SW480 (cell line): ENCODE data around the gene NTRK3.

Source experiments
- DNase-seq: peaks from one replicate; pipeline ENCODE4 v3.0.0-alpha.2; 2016; ENCODE audit warnings: low spot score

Gene NTRK3

DNA sequence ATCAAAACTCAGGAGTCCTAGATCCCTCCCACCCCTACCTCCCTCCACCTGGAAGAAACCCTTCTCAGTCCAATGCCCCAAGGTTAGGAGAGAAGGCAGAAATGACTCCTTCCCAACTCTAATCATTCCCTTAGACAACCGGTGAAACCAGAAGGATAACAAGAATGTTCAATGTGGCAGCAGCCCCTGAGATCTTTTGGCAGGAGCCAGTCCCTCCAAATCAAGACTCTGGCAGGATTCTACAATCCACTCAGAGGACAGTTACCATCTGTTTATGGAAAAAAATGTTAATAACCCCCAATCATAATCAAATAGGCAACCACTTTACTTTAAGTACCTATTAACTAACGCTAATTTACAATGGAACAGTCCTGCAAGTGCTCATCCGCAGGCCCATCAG lies 136.5 kb downstream of the NTRK3 start:
- no peak for DNase-seq

DNA sequence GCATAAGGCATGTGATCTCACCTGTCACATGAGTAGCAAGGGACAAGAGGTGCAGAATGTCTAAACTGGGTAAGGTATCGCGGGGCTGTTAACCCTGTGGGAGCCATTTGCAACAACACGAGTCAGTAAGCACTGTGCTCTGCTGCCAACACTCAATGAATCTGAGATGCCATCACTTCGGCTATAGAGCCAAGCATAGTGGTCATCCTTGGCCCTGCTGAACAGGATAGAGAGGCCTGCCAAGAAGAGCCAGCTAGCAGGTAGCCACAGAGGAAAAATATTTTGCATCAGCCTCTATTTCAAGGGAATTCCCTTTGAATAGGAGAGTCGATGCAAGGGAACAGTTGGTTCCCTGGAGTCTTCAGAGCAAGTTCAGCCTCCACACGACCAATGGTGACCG lies 137.8 kb downstream of the NTRK3 start:
- no peak for DNase-seq

DNA sequence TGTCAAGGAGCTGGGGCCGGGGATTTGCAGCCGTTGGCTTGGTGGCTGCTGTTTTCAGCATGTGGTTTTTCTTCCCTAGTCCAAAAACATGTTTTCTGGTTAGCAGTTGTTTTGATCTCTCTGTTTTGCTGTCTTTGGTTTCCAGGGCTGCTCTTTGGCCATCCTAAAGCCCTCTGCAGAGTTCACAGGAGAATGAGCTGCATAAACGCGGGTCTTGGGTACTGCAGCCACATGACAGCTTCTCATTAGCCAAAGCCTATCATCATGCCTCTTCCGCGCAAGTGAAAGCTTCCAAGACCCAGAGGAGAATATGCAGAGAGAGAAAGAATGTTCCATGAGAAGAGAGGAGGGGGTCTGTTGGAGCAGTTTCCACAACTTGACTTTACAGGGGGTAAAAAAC lies 138.5 kb downstream of the NTRK3 start:
- no peak for DNase-seq

DNA sequence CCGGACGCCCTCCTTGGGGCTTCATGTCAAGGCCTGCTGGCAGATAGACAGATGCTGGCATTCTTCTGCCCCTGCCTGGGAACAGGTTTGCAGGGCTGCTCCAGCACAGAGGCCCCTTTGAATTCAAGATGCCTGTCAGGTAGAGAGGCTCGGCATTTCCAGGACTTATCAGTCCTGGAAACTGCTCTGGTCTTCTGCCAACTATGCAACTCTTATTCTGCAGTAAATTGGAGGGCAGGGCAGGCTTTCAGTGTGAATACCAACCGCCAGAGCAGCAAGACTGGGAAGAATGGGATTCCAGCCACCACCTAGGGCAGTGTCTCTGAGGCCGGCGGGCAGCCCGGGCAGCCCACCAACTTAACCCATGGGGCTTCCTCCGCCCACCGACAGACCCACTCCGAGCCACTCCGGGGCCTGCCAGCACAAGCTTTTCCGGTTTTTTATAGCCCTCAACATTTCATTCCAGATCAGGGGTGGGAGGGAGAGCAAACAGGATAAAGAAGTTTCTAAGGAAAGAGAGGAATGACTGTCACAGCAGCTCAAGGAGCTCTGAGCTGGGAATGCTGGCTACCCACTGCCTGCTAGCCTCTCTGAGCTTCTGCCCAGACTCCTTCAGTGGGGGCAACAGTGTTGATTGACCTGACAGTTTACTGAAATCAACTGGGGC lies 140.9 kb downstream of the NTRK3 start:
- no peak for DNase-seq

DNA sequence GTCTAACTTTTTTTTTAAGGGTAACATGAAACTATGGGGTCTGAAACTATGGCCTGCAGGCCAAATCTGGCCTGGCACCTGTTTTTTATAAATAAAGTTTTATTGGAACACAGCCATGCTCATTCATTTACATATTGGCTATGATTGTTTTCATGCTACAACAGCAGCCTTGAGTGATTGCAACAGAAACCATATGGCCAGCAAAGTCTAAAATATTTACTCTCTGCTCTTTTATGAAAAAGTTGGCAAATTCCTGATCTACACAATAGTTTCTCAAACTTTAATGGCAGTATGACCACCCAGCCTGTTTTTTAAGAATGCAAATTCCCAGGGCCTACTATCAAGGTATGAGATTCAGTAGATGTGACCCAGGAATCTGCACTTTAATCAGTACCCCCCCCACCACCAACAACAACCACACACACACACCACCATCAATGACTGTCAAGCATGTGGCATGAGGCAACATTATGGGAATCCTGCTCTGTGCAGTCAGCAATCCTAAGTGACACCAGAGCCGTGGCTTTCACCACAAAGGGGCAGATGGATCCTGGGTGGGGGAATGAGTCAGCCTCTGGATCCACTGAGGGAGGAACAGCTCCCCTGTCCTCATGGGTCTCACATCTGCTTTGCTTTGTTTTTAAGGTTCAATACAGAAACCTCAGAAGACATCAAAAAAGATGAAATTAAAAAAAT lies 142.8 kb downstream of the NTRK3 start:
- no peak for DNase-seq

DNA sequence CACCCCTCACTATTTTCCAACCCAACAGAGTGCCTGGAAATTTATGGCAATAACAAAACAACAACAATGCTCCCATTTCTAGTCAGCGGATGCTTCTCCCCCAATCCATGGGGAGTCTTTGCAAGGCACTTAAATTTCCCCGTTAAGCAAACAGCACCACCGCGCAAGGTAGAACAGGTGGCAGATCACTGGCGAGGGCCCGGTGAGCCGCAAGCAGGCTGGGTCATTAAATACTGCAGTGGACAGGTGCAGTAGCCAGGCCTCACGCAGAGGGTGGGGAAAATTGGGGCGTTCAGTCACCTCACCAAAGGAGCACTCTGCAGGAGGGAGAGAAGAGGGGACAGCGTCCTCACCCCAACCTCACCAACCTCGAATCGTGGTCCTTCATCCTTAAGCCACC lies 147.5 kb downstream of the NTRK3 start:
- DNase-seq, result no peak

DNA sequence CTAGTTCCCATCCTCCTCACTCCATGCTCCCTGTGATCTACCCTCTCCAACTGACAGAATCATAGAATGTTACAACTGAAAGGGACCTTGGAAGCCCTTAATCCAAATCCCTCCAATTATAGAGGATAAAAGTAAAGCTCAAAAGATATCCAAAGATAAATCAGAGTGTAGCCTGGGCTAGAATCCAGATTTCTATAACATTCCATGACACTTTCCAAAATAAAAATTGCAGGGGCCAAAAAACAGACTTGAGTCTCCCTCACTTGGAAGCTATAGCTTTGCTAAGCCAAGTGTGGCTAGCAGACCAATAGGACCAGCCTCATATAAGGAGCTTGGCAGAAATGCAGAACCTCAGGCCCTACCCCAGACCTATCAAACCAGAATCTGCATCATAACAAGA lies 148.1 kb downstream of the NTRK3 start:
- DNase-seq, result no peak

DNA sequence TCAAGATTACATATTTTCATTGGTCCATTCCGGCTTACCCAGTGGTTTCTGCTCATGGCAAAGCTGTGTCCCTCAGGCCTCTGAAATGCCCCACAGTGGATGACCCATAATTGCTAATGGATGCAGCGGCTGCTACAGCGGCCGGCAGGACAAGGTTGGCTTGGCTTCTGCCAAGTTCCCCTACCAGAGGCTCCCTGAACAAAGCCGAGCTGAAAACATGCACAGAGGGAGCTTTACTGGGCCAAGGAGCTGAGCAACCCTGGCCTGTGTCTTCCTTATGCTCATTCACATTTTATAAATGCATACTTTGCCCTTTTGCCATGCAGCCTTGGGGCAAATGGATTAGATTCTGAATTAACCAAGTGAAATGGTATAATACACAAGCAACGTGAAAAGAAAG lies 150.5 kb downstream of the NTRK3 start:
- no peak for DNase-seq

DNA sequence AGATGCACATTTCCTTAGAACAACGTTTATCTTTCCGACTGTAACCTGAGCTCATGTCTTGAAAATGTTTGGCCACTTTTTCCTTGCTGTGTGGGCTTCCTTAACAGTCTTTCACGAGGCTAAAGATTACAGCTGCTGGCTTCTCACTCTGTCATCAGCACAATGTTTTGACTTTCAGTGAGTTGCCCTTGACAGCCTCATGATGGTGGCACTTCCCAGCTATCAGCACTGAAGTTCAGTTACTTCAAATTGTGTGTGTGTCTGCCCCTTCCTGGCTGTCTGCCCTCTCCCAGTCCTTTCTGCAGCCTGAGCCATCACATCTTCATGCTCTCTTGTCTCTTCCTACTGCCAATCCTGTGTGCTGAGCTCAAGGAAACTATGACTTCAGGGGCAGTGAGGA lies 152.2 kb downstream of the NTRK3 start:
- no peak for DNase-seq

DNA sequence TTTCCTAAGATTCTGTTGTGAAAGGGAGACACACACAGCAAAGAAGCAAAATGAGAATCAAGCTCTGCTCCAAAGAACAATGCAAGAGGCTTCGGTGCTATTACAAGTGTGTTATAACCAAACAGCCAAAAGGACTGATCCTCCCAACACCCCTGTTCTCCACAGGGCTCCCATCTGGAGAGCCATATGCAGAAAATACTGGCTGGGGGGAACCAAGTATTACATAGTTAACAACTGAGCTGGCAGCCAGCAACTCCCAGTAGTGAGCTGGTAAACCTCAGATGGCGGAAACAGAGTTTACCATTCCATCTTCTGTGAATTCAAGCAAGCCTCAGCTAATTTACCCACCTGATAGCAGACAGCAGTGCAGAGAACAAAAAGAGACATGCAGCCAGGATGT lies 156.4 kb downstream of the NTRK3 start:
- DNase-seq, result no peak

DNA sequence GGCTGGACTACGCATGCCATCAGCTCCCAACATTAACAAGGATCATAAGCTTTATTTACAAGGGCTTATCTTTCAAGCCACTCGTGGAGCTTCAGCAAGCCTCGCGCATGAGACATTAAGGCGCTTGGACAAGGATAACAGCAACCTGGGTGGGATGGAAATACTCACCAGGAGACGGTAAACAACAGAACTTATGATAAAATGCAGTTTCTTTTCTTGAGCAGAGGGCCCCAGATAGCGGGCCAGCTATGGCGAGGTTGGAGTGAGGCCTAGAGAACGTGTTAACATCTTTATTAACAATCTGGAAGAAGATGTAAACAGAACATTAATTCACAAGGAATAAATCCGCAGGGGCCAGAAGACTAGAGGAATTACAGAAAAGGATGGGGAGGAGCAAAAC lies 158.2 kb downstream of the NTRK3 start:
- no peak for DNase-seq

DNA sequence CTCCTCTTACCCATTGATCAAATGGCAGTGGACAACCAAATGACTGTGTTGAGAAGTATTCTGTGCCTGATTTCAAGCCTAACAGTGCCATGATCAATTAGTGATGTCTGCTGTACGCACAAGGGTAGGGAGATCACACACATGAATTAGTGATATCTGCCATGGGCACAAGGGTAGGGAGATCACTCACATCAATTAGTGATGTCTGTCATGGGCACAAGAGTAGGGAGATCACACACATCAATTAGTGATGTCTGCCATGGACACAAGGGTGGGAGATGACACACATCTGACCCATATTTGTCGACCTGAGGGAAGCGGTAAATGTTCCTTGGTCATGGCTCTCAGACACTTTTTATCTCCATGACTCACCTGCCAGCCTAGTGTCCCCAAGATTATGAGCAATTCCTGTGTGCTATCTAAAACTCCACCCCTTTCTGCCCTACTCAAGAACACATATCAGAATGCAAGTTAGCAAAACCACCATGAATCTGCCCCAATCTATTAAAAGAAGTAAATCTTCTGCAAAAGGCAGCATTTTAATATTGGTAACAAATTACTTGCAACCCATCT lies 165.0 kb downstream of the NTRK3 start:
- DNase-seq, result no peak

DNA sequence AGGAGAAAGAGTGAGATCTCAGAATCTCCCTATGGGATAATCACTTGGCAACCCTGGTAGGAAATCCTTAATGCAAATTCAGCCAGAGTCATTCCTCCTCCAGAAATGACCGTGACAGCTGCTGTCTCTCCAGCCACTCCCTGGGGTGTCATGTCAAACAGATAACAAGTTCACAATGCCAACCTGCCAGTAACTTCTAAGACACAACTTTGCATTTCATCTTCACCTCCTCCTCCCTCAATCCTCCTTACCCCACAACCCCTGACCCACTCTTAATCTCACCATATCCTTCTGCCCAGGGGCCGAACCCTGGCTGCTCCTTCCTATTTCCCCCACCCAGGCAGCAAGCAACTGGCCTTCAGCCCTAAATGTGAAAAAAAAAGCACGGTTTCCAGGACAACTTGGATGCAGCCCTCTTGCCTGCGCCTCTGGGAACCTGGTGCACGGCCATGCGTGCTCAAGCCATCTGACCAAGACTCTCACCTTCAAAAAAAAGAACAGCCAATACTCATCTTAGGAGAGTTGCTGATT lies 166.0 kb downstream of the NTRK3 start:
- DNase-seq, result no peak

DNA sequence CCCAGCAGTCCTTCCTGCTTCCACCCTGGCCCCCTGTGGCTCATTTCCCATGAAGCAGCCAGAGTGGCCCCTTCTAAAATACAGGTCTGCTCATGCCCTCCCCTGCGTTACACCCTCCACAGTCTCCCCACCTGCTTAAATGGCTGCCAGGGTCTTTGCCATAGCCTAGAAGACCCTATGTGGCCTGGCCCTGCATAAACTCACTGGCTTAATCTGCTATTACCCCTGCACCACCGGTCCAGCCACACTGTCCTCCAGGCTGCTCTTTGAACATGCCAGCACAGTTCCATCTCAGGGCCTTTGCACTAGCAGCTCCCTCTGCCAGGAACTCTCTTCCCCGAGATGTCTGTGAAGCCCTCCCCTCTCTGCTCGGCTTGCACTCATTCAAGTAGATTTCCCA lies 166.8 kb downstream of the NTRK3 start:
- no peak for DNase-seq

DNA sequence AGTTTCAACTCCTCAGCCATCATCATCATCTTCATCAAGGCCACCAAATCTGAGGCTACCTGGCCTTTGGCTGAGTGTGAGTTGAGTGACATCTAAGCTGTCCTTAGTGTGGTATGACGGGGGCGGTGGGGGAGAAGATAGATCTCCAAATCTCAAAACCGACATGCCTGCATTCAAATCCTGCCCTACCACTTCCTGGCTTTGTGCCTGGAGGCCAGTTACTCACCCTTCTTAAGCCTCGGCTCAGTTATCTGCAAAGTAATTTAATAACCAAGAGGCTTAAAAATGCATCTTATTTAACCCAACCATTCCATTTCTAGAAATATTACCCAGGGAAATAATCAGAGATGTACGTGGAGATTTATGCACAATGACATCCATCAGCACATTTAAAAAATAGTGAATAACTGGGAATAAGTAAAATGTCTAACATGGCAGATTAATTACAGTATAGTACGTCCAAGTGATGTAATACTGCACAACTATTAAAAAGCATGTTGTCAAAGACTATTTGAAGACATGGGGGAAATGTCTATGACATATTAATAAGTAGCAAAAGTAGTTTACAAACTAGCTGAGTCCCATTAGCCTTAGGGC lies 167.4 kb downstream of the NTRK3 start:
- DNase-seq, result no peak

DNA sequence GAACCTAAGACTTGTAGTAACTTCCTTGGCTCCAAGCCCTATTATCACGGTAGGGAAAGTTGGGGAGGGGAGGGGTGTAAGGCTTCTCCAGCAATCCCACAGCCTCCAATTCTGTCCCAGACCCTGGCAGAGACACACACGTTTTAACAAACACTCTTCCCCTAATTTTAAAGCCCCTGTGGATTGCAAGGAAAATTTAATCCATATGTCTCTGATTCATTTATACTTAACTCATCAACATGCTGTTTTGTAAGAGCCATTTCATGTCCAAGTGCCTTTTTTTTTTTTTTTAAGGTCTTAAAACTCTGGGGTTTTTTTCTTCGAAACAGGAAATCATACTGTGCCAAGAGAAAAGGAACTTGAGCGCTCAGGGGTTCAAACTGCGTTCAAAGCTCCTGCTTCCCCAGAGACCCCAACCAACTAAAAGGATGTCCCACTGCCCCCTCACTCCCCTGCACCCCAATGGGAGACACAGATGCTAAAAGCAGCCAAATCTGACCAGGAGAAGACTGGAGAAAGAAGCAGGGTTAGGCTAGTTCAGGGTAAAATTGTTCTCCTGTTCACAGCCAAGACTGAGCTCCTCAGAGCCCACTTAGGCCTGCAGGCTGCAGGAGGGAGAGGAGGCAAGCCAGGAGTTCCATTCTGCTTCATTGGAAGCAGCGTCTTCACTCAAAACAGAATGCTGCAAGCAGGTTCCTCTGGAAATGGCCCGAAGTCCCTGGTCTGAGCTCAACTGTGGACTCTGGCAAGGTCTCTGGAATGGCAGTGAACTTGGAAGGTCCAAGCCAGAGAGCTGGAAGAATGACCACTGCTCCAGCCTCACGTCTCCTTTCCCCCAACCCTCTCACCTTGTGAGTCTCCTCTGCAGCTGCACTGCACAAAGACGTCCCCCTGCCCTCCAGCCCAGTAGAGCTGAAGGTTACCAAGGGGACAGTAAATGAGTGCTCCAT lies 172.5 kb downstream of the NTRK3 start:
- DNase-seq, result no peak

DNA sequence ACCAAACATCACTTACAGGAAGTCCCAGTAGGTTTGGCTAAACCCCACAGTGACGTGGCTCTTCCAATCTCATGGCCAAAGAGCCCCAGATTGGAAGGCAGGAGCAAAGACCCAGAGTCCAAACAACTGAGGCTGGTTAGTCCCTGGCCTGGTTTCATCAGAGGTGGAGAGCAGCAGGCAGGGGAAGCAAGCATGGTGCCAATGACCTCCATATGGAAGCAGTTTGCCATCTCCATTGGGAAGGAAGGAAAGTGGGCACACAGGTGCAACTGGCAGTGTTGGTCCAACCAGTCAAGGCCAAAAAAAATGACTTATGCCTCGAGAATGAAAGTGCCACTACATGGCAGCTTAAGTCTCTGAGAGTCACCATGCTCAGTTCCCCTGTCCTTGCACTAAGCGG lies 175.9 kb downstream of the NTRK3 start:
- no peak for DNase-seq

DNA sequence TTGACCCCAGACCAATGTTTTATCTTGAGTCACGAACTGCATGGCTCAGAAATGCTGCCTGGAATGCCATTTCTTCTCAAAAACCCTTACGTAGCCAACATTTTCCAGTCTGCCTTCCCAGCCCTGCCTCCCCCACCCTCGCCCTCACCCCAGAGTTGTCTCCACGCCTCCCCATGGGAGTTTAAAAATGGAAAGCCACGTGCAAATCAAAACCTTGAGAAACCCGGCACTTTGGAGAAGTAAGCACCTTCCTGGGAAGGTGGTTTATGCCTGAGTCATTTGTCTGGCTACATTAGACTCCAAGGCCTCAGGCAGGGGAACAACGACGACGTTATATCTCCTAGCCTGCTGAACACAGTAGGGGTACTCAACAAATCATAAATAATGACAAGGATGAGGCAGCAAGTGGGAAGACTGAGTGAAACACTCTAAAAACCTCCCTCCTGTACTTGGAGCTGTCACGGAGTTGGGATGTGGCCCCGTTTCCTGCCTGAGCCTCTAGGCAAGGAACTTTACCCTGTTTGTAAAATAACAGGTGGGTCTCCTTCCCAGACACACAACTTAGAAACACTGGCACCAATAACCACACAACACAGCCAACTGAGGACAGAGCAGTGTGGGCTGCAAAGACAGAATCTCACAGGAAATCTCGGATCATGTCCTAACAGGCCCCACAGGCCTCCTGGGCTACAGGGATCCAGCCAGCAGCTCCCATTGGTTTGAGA lies 179.1 kb downstream of the NTRK3 start:
- DNase-seq, result no peak

DNA sequence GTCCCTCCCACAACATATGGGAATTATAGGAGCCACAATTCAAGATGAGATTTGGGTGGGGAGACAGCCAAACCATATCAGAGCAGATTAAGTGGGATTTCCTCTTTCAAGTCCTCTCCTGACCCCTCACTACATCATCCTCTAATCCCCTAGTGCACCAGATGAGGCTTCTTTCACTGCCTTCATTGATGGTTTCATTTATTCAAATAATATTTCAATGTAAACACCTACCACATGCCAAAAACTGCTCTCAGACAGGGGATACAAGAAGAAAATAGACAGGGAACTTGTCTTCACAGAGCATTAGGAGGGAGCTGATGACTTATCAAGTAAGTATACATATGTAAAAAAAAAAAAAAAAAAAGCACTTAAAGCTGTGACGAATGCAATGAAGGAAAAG lies 180.2 kb downstream of the NTRK3 start:
- DNase-seq, result no peak

DNA sequence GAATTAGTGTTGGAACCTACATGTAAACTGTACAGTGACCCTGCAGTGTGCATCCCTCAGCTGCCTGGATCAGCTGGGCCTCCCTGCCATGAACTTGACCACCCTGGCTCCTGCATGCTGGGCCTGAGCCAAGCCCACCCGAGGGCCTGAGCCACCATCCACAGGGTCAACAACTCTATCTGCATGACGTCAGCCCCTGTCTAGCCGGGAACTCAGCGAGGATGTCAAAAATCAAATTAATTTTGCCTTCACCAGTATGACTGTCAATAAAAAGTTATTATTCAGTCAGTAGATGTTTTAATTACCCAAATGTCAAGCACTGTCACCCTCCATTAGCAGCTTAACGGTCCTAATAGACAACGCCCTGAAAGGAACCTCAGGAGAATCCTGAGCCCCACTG lies 181.4 kb downstream of the NTRK3 start:
- DNase-seq, result no peak

DNA sequence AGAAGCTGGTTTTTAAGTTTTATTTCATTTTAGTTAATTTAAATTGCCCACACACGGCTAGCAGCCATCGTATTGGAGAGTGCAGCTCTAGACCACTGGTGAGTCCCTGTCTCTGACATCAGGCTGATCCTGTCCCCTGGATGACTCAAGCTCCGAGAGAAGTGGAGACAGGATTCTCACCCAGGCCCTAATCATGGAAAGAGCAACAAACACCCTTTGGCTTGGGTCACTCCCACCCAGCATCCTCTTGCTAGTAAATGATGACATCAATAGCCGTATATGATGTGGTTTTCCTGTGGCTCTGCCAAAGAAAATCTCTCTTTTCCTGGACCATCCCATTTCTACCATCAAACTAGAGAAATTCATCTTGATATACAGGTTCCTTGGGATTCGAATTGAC lies 182.2 kb downstream of the NTRK3 start:
- no peak for DNase-seq

DNA sequence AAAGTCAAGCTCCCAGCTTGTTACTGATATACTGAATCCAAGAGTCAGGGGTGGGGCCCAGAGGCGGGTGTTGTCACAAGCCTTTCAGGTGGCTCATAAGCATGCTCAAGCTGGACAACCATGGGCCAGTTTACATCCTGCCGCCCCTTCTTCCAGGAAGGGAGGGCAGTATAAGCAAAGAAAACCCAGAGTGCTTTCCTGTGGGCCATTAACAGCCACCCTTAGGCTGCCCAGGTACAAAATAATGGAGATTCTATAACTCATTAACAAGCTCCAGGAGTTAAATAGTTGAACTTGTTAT lies 183.2 kb downstream of the NTRK3 start:
- DNase-seq, result no peak
